ENCODE data around the gene CLMN.
A peak's percentile ranks its signal among the peaks of the same experiment; 100 is the strongest.

Gene CLMN

GRCh38 chr14:95301527-95302187, 18.1 kb downstream of the CLMN start:
- DNase-seq (ENCODE audit: low read depth), result no peak

GRCh38 chr14:95300697-95301526, 18.8 kb downstream of the CLMN start:
- no peak for DNase-seq (ENCODE audit: low read depth)

- DNase-seq (ENCODE audit: low read depth), result no peak
Observed at GRCh38 chr14:95300002-95300696, 19.6 kb downstream of the CLMN start.

- no peak for DNase-seq (ENCODE audit: low read depth)
Observed at GRCh38 chr14:95299271-95299670, 20.4 kb downstream of the CLMN start.

GRCh38 chr14:95297832-95298231, 21.9 kb downstream of the CLMN start:
- no peak for DNase-seq (ENCODE audit: low read depth)

- DNase-seq (ENCODE audit: low read depth), result no peak
Observed at GRCh38 chr14:95296966-95297365, 22.7 kb downstream of the CLMN start.

GRCh38 chr14:95295600-95296376, 23.9 kb downstream of the CLMN start:
- DNase-seq (ENCODE audit: low read depth), result no peak

- DNase-seq (ENCODE audit: low read depth), result no peak
Observed at GRCh38 chr14:95294834-95295599, 24.7 kb downstream of the CLMN start.

GRCh38 chr14:95294320-95294719, 25.4 kb downstream of the CLMN start:
- DNase-seq (ENCODE audit: low read depth), result no peak

- DNase-seq (ENCODE audit: low read depth), result no peak
Observed at GRCh38 chr14:95293449-95293848, 26.3 kb downstream of the CLMN start.

- DNase-seq (ENCODE audit: low read depth), result no peak
Observed at GRCh38 chr14:95292660-95293425, 26.9 kb downstream of the CLMN start.

GRCh38 chr14:95291859-95292542, 27.7 kb downstream of the CLMN start:
- DNase-seq (ENCODE audit: low read depth), result peak; percentile 25

GRCh38 chr14:95290871-95291431, 28.8 kb downstream of the CLMN start:
- no peak for DNase-seq (ENCODE audit: low read depth)

- no peak for DNase-seq (ENCODE audit: low read depth)
Observed at GRCh38 chr14:95290021-95290420, 29.7 kb downstream of the CLMN start.

GRCh38 chr14:95289323-95290010, 30.2 kb downstream of the CLMN start:
- no peak for DNase-seq (ENCODE audit: low read depth)

GRCh38 chr14:95288672-95289322, 30.9 kb downstream of the CLMN start:
- DNase-seq (ENCODE audit: low read depth), result no peak

GRCh38 chr14:95287176-95287754, 32.4 kb downstream of the CLMN start:
- no peak for DNase-seq (ENCODE audit: low read depth)

GRCh38 chr14:95286645-95287044, 33.1 kb downstream of the CLMN start:
- DNase-seq (ENCODE audit: low read depth), result no peak

Data from EH (cell line).